ENCODE data around the gene LARGE1.

LARGE1 gene

GRCh38 chr22:33605666-33606065, 314.6 kb downstream of the LARGE1 start:
- H3K27ac Mint-ChIP-seq, result no peak overlapping the region
- no peaks in the 10 kb centered on the region for H3K36me3 Mint-ChIP-seq (ENCODE audit: low read depth)
- no peak for DNase-seq (ENCODE audit: low spot score)
- no peak overlapping the region for H3K4me3 Mint-ChIP-seq
- no peaks in the 10 kb centered on the region for H3K4me1 Mint-ChIP-seq (ENCODE audit: low read depth)
- peaks cover 47% of the 10 kb centered on the region for H3K9me3 Mint-ChIP-seq
- H3K27me3 Mint-ChIP-seq (ENCODE audit: low read depth), result no peaks in the 10 kb centered on the region

- Mint-ChIP-seq H3K4me3 (no peak overlapping the region), H3K27me3 (ENCODE audit: low read depth) (no peaks in the 10 kb centered on the region), H3K36me3 (ENCODE audit: low read depth) (no peaks in the 10 kb centered on the region), H3K27ac (no peak overlapping the region), H3K9me3 (peaks cover 45% of the 10 kb centered on the region), H3K4me1 (ENCODE audit: low read depth) (no peaks in the 10 kb centered on the region)
- no peak for DNase-seq (ENCODE audit: low spot score)
Observed at GRCh38 chr22:33605221-33605620, 315.1 kb downstream of the LARGE1 start.

GRCh38 chr22:33601062-33601461, 319.2 kb downstream of the LARGE1 start:
- H3K9me3 Mint-ChIP-seq, result peaks cover 31% of the 10 kb centered on the region
- no peak overlapping the region for H3K4me3 Mint-ChIP-seq
- H3K27me3 Mint-ChIP-seq (ENCODE audit: low read depth), result no peaks in the 10 kb centered on the region
- DNase-seq (ENCODE audit: low spot score), result no peak
- H3K4me1 Mint-ChIP-seq (ENCODE audit: low read depth), result no peaks in the 10 kb centered on the region
- no peaks in the 10 kb centered on the region for H3K36me3 Mint-ChIP-seq (ENCODE audit: low read depth)
- H3K27ac Mint-ChIP-seq, result no peak overlapping the region

GRCh38 chr22:33600595-33600994, 319.7 kb downstream of the LARGE1 start:
- DNase-seq (ENCODE audit: low spot score), result no peak
- H3K27me3 Mint-ChIP-seq (ENCODE audit: low read depth), result no peaks in the 10 kb centered on the region
- H3K9me3 Mint-ChIP-seq, result peaks cover 27% of the 10 kb centered on the region
- H3K27ac Mint-ChIP-seq, result no peak overlapping the region
- no peaks in the 10 kb centered on the region for H3K36me3 Mint-ChIP-seq (ENCODE audit: low read depth)
- no peak overlapping the region for H3K4me3 Mint-ChIP-seq
- no peaks in the 10 kb centered on the region for H3K4me1 Mint-ChIP-seq (ENCODE audit: low read depth)

GRCh38 chr22:33600113-33600512, 320.2 kb downstream of the LARGE1 start:
- H3K4me1 Mint-ChIP-seq (ENCODE audit: low read depth), result no peaks in the 10 kb centered on the region
- DNase-seq (ENCODE audit: low spot score), result no peak
- H3K9me3 Mint-ChIP-seq, result peaks cover 26% of the 10 kb centered on the region
- no peak overlapping the region for H3K27ac Mint-ChIP-seq
- no peaks in the 10 kb centered on the region for H3K27me3 Mint-ChIP-seq (ENCODE audit: low read depth)
- H3K4me3 Mint-ChIP-seq, result no peak overlapping the region
- H3K36me3 Mint-ChIP-seq (ENCODE audit: low read depth), result no peaks in the 10 kb centered on the region

- H3K27me3 Mint-ChIP-seq (ENCODE audit: low read depth), result no peaks in the 10 kb centered on the region
- no peaks in the 10 kb centered on the region for H3K36me3 Mint-ChIP-seq (ENCODE audit: low read depth)
- no peak overlapping the region for H3K27ac Mint-ChIP-seq
- H3K4me1 Mint-ChIP-seq (ENCODE audit: low read depth), result no peaks in the 10 kb centered on the region
- H3K4me3 Mint-ChIP-seq, result no peak overlapping the region
- H3K9me3 Mint-ChIP-seq, result peaks cover 28% of the 10 kb centered on the region
- no peak for DNase-seq (ENCODE audit: low spot score)
Observed at GRCh38 chr22:33599596-33599995, 320.7 kb downstream of the LARGE1 start.

- Mint-ChIP-seq H3K4me3 (no peak overlapping the region), H3K4me1 (ENCODE audit: low read depth) (no peaks in the 10 kb centered on the region)
Observed at GRCh38 chr22:33598821-33599220, 321.5 kb downstream of the LARGE1 start.

GRCh38 chr22:33597274-33597985, 322.8 kb downstream of the LARGE1 start:
- Mint-ChIP-seq H3K27ac (no peak overlapping the region), H3K27me3 (ENCODE audit: low read depth) (no peaks in the 10 kb centered on the region), H3K4me1 (ENCODE audit: low read depth) (no peaks in the 10 kb centered on the region), H3K4me3 (no peak overlapping the region), H3K9me3 (peaks cover 18% of the 10 kb centered on the region), H3K36me3 (ENCODE audit: low read depth) (no peaks in the 10 kb centered on the region)
- DNase-seq (ENCODE audit: low spot score), result no peak

More at GRCh38 chr22:33598821-33599220, 321.5 kb downstream of the LARGE1 start:
- no peak for DNase-seq (ENCODE audit: low spot score)
- Mint-ChIP-seq H3K36me3 (ENCODE audit: low read depth) (no peaks in the 10 kb centered on the region), H3K9me3 (peaks cover 28% of the 10 kb centered on the region), H3K27me3 (ENCODE audit: low read depth) (no peaks in the 10 kb centered on the region), H3K27ac (no peak overlapping the region)

GRCh38 chr22:33593818-33594217, 326.5 kb downstream of the LARGE1 start:
- no peak overlapping the region for H3K27ac Mint-ChIP-seq
- DNase-seq (ENCODE audit: low spot score), result no peak
- H3K4me1 Mint-ChIP-seq (ENCODE audit: low read depth), result no peaks in the 10 kb centered on the region
- H3K36me3 Mint-ChIP-seq (ENCODE audit: low read depth), result no peaks in the 10 kb centered on the region
- H3K27me3 Mint-ChIP-seq (ENCODE audit: low read depth), result no peaks in the 10 kb centered on the region
- no peak overlapping the region for H3K4me3 Mint-ChIP-seq
- peaks cover 15% of the 10 kb centered on the region for H3K9me3 Mint-ChIP-seq

- DNase-seq (ENCODE audit: low spot score), result no peak
- Mint-ChIP-seq H3K4me3 (no peak overlapping the region), H3K9me3 (peaks cover 15% of the 10 kb centered on the region), H3K36me3 (ENCODE audit: low read depth) (no peaks in the 10 kb centered on the region), H3K27me3 (ENCODE audit: low read depth) (no peaks in the 10 kb centered on the region), H3K4me1 (ENCODE audit: low read depth) (no peaks in the 10 kb centered on the region), H3K27ac (no peak overlapping the region)
Observed at GRCh38 chr22:33591946-33592345, 328.3 kb downstream of the LARGE1 start.

GRCh38 chr22:33589297-33589696, 331.0 kb downstream of the LARGE1 start:
- H3K27me3 Mint-ChIP-seq (ENCODE audit: low read depth), result no peaks in the 10 kb centered on the region
- H3K36me3 Mint-ChIP-seq (ENCODE audit: low read depth), result no peaks in the 10 kb centered on the region
- H3K4me3 Mint-ChIP-seq, result no peak overlapping the region
- H3K9me3 Mint-ChIP-seq, result peaks cover 8% of the 10 kb centered on the region
- H3K27ac Mint-ChIP-seq, result no peak overlapping the region
- no peaks in the 10 kb centered on the region for H3K4me1 Mint-ChIP-seq (ENCODE audit: low read depth)
- DNase-seq (ENCODE audit: low spot score), result no peak

- H3K36me3 Mint-ChIP-seq (ENCODE audit: low read depth), result no peaks in the 10 kb centered on the region
- H3K27me3 Mint-ChIP-seq (ENCODE audit: low read depth), result no peaks in the 10 kb centered on the region
- H3K27ac Mint-ChIP-seq, result no peak overlapping the region
- H3K4me3 Mint-ChIP-seq, result no peak overlapping the region
- no peak for DNase-seq (ENCODE audit: low spot score)
- H3K9me3 Mint-ChIP-seq, result peaks cover 5% of the 10 kb centered on the region
- H3K4me1 Mint-ChIP-seq (ENCODE audit: low read depth), result no peaks in the 10 kb centered on the region
Observed at GRCh38 chr22:33588860-33589259, 331.4 kb downstream of the LARGE1 start.

- no peak overlapping the region for H3K27ac Mint-ChIP-seq
- no peak for DNase-seq (ENCODE audit: low spot score)
- no peaks in the 10 kb centered on the region for H3K4me1 Mint-ChIP-seq (ENCODE audit: low read depth)
- no peaks in the 10 kb centered on the region for H3K36me3 Mint-ChIP-seq (ENCODE audit: low read depth)
- H3K4me3 Mint-ChIP-seq, result no peak overlapping the region
- no peaks in the 10 kb centered on the region for H3K27me3 Mint-ChIP-seq (ENCODE audit: low read depth)
- H3K9me3 Mint-ChIP-seq, result no peaks in the 10 kb centered on the region
Observed at GRCh38 chr22:33584152-33584551, 336.1 kb downstream of the LARGE1 start.

GRCh38 chr22:33582822-33583400, 337.4 kb downstream of the LARGE1 start:
- H3K36me3 Mint-ChIP-seq (ENCODE audit: low read depth), result no peaks in the 10 kb centered on the region

GRCh38 chr22:33580310-33580709, 340.0 kb downstream of the LARGE1 start:
- DNase-seq (ENCODE audit: low spot score), result no peak
- H3K27ac Mint-ChIP-seq, result no peak overlapping the region
- H3K4me3 Mint-ChIP-seq, result no peak overlapping the region
- no peaks in the 10 kb centered on the region for H3K4me1 Mint-ChIP-seq (ENCODE audit: low read depth)
- no peaks in the 10 kb centered on the region for H3K9me3 Mint-ChIP-seq
- H3K36me3 Mint-ChIP-seq (ENCODE audit: low read depth), result no peaks in the 10 kb centered on the region
- H3K27me3 Mint-ChIP-seq (ENCODE audit: low read depth), result no peaks in the 10 kb centered on the region

More at GRCh38 chr22:33582822-33583400, 337.4 kb downstream of the LARGE1 start:
- Mint-ChIP-seq H3K9me3 (no peaks in the 10 kb centered on the region), H3K4me3 (no peak overlapping the region), H3K27ac (no peak overlapping the region), H3K4me1 (ENCODE audit: low read depth) (no peaks in the 10 kb centered on the region), H3K27me3 (ENCODE audit: low read depth) (no peaks in the 10 kb centered on the region)
- DNase-seq (ENCODE audit: low spot score), result no peak
